Upper lobe of right lung (tissue), 1 donor: Measurements from ENCODE around the gene GNRH2. TPM values are rescaled to one million over a fixed set of nuclear protein-coding genes. Genes with fewer than 3 reads are reported as not detected.
A peak's percentile ranks its signal among the peaks of the same experiment; 100 is the strongest.

Experiments
- ATAC-seq: fragments of 200-7000 bp; cut with Tn5 transposase; one replicate; pipeline ENCODE4 v1.9.1; 2020; ENCODE audit warnings: mild to moderate bottlenecking, moderate library complexity
- DNase-seq: peaks from one replicate; pipeline ENCODE4 v3.0.0-alpha.2; 2020
- H3K27ac ChIP-seq: fragments of 200-600 bp; one replicate; pipeline ENCODE4 v1.8.0; 2022
- H3K27me3 ChIP-seq: fragments of 200-600 bp; one replicate; pipeline ENCODE4 v1.8.0; 2022; ENCODE audit warnings: mild to moderate bottlenecking
- H3K36me3 ChIP-seq: fragments of 200-600 bp; one replicate; pipeline ENCODE4 v1.8.0; 2022
- H3K4me1 ChIP-seq: fragments of 200-600 bp; one replicate; pipeline ENCODE4 v1.8.0; 2022
- H3K4me3 ChIP-seq: fragments of 200-600 bp; one replicate; pipeline ENCODE4 v1.8.0; 2022; ENCODE audit warnings: mild to moderate bottlenecking
- H3K9me3 ChIP-seq: fragments of 200-600 bp; one replicate; pipeline ENCODE4 v1.8.0; 2022
- CTCF ChIP-seq: fragments of 200-600 bp; IDR thresholded peaks from one replicate; pipeline ENCODE4 v1.8.0; 2022; ENCODE audit warnings: antibody characterized with exemption
- intact Hi-C: fragments of 100-400 bp; cut with DNase I; formaldehyde crosslinking; loops from one replicate; pipeline ENCODE4 v1.11.0; 2022
- total RNA-seq: library from RNA; stranded (reverse); fragmentation: NEBNext Ultra II Directional; extraction: Animal tissue kit (Norgen Biotek cat#: 25700); gene quantifications from one replicate; pipeline ENCODE4 v1.2.1, GENCODE V29; 2021
- donor health status: DM: no; HTN: yes; CAD: no; lungs with severe emphysema.

GNRH2 gene
- total RNA-seq, 1 donor from 2014 or later = not detected

- no peak for ATAC-seq
- H3K27me3 ChIP-seq = no peaks in the 10 kb centered on the region
- DNase-seq = no peak
- H3K27ac ChIP-seq = peak overlapping the region; percentile 90
- TF ChIP-seq CTCF = no peak
- H3K4me1 ChIP-seq = peaks cover 15% of the 10 kb centered on the region
- intact Hi-C loops = no loop called here
- H3K9me3 ChIP-seq = no peaks in the 10 kb centered on the region
- no peak overlapping the region for H3K4me3 ChIP-seq
- H3K36me3 ChIP-seq = peaks cover 31% of the 10 kb centered on the region
Observed at GRCh38 chr20:3044336-3044965, 1.0 kb downstream of the GNRH2 start.

- Histone ChIP-seq H3K27ac (peak overlapping the region; percentile 90), H3K9me3 (no peaks in the 10 kb centered on the region), H3K4me1 (peaks cover 15% of the 10 kb centered on the region), H3K4me3 (peak overlapping the region; percentile 90), H3K36me3 (peaks cover 31% of the 10 kb centered on the region), H3K27me3 (no peaks in the 10 kb centered on the region)
- peak; percentile 79 for ATAC-seq
- TF ChIP-seq CTCF = no peak
- DNase-seq = no peak
- intact Hi-C loops = no loop called here
Observed at GRCh38 chr20:3045042-3045815, 1.8 kb downstream of the GNRH2 start.

- H3K9me3 ChIP-seq = no peaks in the 10 kb centered on the region
- intact Hi-C loops = no loop called here
- peak within 1 kb of the TSS; percentile 90 for H3K4me3 ChIP-seq
- H3K4me1 ChIP-seq = peaks cover 15% of the 10 kb centered on the region
- H3K27me3 ChIP-seq = no peaks in the 10 kb centered on the region
- peak; percentile 96 for ATAC-seq
- DNase-seq = peak; percentile 97
- H3K36me3 ChIP-seq = peaks cover 30% of the 10 kb centered on the region
- TF ChIP-seq CTCF = no peak
- peak within 1 kb of the TSS; percentile 90 for H3K27ac ChIP-seq
Observed at GRCh38 chr20:3045816-3046676, 2.6 kb downstream of the GNRH2 start, which contains the start of gene MRPS26. Gene MRPS26 (plus strand): TSS chr20:3046052. CDS start chr20:3046069, 17 bp downstream.

- DNase-seq (no peak), ATAC-seq (peak; percentile 1)
- H3K27ac ChIP-seq = peak overlapping the region; percentile 90
- intact Hi-C loops = no loop called here
- no peaks in the 10 kb centered on the region for H3K9me3 ChIP-seq
- peaks cover 30% of the 10 kb centered on the region for H3K36me3 ChIP-seq
- H3K4me1 ChIP-seq = peaks cover 12% of the 10 kb centered on the region
- TF ChIP-seq CTCF = no peak
- H3K4me3 ChIP-seq = peak overlapping the region; percentile 90
- H3K27me3 ChIP-seq = no peaks in the 10 kb centered on the region
Observed at GRCh38 chr20:3046677-3047462, 3.4 kb downstream of the GNRH2 start.
